GM23248 (cell line): ENCODE results near the gene UBFD1.

Source experiments
- EZH2 ChIP-seq: fragments of 200-600 bp; sonication (generic); IDR thresholded peaks from 2 replicates; pipeline ENCODE4 v1.6.1; 2018; ENCODE audit warnings: antibody characterized with exemption, mild to moderate bottlenecking; ENCODE audit not compliant: insufficient read depth, poor library complexity, severe bottlenecking
- EZH2phosphoT487 ChIP-seq: fragments of 200-600 bp; sonication (generic); IDR thresholded peaks from 2 replicates; pipeline ENCODE4 v1.6.1; 2018; ENCODE audit warnings: antibody characterized with exemption, moderate library complexity, mild to moderate bottlenecking, low read depth; ENCODE audit not compliant: insufficient read depth

DNA sequence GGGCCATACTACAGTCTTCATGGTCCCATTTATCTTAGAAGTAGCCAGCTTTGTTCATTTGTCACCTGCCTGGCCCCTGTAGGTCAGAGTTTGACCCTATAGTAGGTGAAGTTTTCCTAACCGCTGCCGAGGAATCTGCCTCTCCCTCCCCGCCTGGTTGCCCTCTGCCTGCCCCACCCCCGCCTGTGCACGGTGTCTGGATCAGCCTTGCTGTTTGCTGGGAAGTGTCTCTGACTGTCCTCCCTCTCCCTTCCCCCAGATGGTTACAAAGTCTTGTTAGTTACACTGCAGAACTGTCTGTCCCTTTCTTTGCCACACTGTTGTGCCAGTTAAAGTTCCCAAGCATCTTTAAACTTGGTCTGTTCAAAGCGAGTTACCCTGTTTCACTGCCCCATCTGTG lies 5.7 kb downstream of the UBFD1 start:
- TF ChIP-seq EZH2 (no peak), EZH2phosphoT487 (no peak)
